Spleen (tissue), 11 donors: ENCODE results near the gene MYOF. TPM values are rescaled to one million over a fixed set of nuclear protein-coding genes. Genes with fewer than 3 reads are reported as not detected.
"Not testable (repeated sequence)": the region's sequence is repeated elsewhere in the genome, so short reads cannot be mapped to it uniquely, and the experiment has no call there.

Experiments used
- DNase-seq: peaks from one replicate; pipeline ENCODE4 v3.0.0-alpha.2; 2020
- H3K27ac ChIP-seq, 8 donors: fragments of 200-600 bp; sonication (generic) in 7 of 8; 1 replicate in 4 of 8; 2 replicates in 4 of 8; pipeline versions ENCODE4 v1.5.0 to v1.8.0; 2016 to 2021; ENCODE audit warnings: inconsistent platforms in 4 of 8, mild to moderate bottlenecking in 4 of 8, moderate library complexity in 1 of 8
- H3K27me3 ChIP-seq, 7 donors: fragments of 200-600 bp; sonication (generic) in 6 of 7; replicated peaks in 1 of 7; 1 replicate in 4 of 7; 2 replicates in 3 of 7; pipeline versions ENCODE4 v1.5.0 to v1.8.0; 2016 to 2021; ENCODE audit warnings: inconsistent platforms in 3 of 7, mild to moderate bottlenecking in 1 of 7
- H3K36me3 ChIP-seq, 6 donors: fragments of 200-600 bp; sonication (generic) in 5 of 6; 1 replicate in 4 of 6; 2 replicates in 2 of 6; pipeline versions ENCODE4 v1.5.0 to v1.8.0; 2016 to 2021; ENCODE audit warnings: inconsistent platforms in 2 of 6
- H3K4me1 ChIP-seq, 6 donors: fragments of 200-600 bp; sonication (generic) in 5 of 6; 1 replicate in 3 of 6; 2 replicates in 3 of 6; pipeline versions ENCODE4 v1.5.0 to v1.8.0; 2016 to 2021; ENCODE audit warnings: inconsistent platforms in 3 of 6
- H3K4me3 ChIP-seq, 8 donors: fragments of 200-600 bp; sonication (generic) in 7 of 8; 1 replicate in 4 of 8; 2 replicates in 4 of 8; pipeline versions ENCODE4 v1.5.0 to v1.8.0; 2016 to 2021; ENCODE audit warnings: inconsistent platforms in 4 of 8, mild to moderate bottlenecking in 4 of 8, moderate library complexity in 2 of 8
- H3K9me3 ChIP-seq, 8 donors: fragments of 200-600 bp; sonication (generic) in 7 of 8; 1 replicate in 4 of 8; 2 replicates in 4 of 8; pipeline versions ENCODE4 v1.5.0 to v1.8.0; 2016 to 2021; ENCODE audit warnings: inconsistent platforms in 4 of 8
- POLR2A ChIP-seq, 3 donors: fragments of 450-650 bp; IDR thresholded peaks; one replicate each; pipeline ENCODE4 v1.5.1; 2017; ENCODE audit warnings: antibody characterized with exemption in 3 of 3, mild to moderate bottlenecking in 1 of 3
- POLR2AphosphoS5 ChIP-seq, 3 donors: sonication (generic); formaldehyde crosslinking; IDR thresholded peaks; one replicate each; pipeline ENCODE4 v1.5.1; 2017; ENCODE audit warnings: antibody characterized with exemption in 3 of 3
- WGBS, 5 donors: extraction: QIAGEN DNeasy Blood & Tissue Kit in 3 of 5; methylation state at CpG; one replicate each; pipeline versions ENCODE4 v1.1.5 to v1.1.7; 2013 to 2018; 5-methylcytosine and 5-hydroxymethylcytosine counted together
- intact Hi-C: fragments of 100-400 bp; cut with DNase I; formaldehyde crosslinking; loops from one replicate; pipeline ENCODE4 v1.15.0; 2023; ENCODE audit warnings: low total_unique reads
- polyA plus RNA-seq, 3 donors: library from polyadenylated mRNA; stranded (reverse); fragments of 200-250 nt; gene quantifications; one replicate each; pipeline ENCODE4 v1.2.1, GENCODE V29; 2013
- total RNA-seq, 7 donors: library from RNA; depleted of rRNA in 3 of 7; stranded (reverse); fragments of >200 nt in 3 of 7; fragmentation: NEBNext Ultra II Directional in 4 of 7; extraction: Animal tissue kit (Norgen Biotek cat#: 25700) in 4 of 7; gene quantifications; one replicate each; pipeline versions ENCODE4 v1.1.0 to v1.2.1, GENCODE V29; 2016 to 2021
- TF ChIP-seq, protein P1 (sequence below), 11 experiments: fragments of 200-600 bp in 7 of 11; fragments of 450-650 bp in 4 of 11; sonication (generic) in 4 of 11; IDR thresholded peaks in 8 of 11; conservative IDR thresholded peaks in 3 of 11; 1 replicate in 7 of 11; 2 replicates in 4 of 11; pipeline versions ENCODE4 v1.4.0 to v1.8.0; 2016 to 2021; ENCODE audit warnings: antibody characterized with exemption in 11 of 11, inconsistent platforms in 4 of 11, mild to moderate bottlenecking in 1 of 11
- donor health status: healthy with polysubstance abuse.
- donor health status: DM: no; HTN: no; CAD: no; lungs with moderate emphysema.
- donor health status: DM: no; HTN: no; CAD: no.
- donor health status: Bipolar disorder and iron deficiency.
- donor health status: healthy.
- donor health status: DM: no; HTN: no; CAD: no.
- donor health status: DM: yes; HTN: yes; CAD: no.

Gene MYOF
- total and polyA plus RNA-seq, 10 donors = 1.5 to 50.8 (median 20.9) TPM

DNA sequence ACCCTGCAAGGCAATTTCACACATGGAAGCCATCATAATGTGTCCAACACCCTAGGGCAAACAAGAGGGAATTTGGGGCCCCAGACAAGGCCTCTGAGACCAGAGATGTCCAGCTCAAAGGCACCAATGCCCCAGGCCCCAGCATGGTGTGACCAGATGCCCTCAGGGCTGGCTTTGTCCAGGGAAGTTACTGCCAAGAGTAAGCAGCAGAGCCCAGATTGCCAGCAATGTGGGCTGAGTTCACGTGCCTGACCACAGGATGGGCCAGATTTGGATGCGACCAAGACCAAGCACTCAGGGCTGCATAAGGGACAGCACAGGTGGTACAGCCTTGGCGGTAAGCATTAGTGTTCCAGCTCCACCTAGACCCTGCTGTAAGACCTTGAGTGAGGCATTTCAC lies 12.7 kb downstream of the MYOF start:
- no peak for TF ChIP-seq POLR2AphosphoS5 (IDR thresholded peaks at IDR 0.05)
- TF ChIP-seq, protein P1, sequence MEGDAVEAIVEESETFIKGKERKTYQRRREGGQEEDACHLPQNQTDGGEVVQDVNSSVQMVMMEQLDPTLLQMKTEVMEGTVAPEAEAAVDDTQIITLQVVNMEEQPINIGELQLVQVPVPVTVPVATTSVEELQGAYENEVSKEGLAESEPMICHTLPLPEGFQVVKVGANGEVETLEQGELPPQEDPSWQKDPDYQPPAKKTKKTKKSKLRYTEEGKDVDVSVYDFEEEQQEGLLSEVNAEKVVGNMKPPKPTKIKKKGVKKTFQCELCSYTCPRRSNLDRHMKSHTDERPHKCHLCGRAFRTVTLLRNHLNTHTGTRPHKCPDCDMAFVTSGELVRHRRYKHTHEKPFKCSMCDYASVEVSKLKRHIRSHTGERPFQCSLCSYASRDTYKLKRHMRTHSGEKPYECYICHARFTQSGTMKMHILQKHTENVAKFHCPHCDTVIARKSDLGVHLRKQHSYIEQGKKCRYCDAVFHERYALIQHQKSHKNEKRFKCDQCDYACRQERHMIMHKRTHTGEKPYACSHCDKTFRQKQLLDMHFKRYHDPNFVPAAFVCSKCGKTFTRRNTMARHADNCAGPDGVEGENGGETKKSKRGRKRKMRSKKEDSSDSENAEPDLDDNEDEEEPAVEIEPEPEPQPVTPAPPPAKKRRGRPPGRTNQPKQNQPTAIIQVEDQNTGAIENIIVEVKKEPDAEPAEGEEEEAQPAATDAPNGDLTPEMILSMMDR (IDR thresholded peaks at IDR 0.05 in 8 of 11, conservative IDR thresholded peaks at IDR 0.05 in 3 of 11) = no peak
- TF ChIP-seq POLR2A (IDR thresholded peaks at IDR 0.05) = no peak
- no peak overlapping the region for H3K27ac ChIP-seq
- H3K9me3 ChIP-seq = no peaks in the 10 kb centered on the region
- peaks cover 0 to 32% (median 11%) of the 10 kb centered on the region in 6 donors for H3K4me1 ChIP-seq
- H3K36me3 ChIP-seq = no peaks in the 10 kb centered on the region
- no peak overlapping the region for H3K4me3 ChIP-seq
- intact Hi-C loops = no loop called here
- WGBS, 5 donors = 64 to 95% (median 85%) methylated on average over 3 of the region's 3 CpGs
- no peak for DNase-seq
- H3K27me3 ChIP-seq = no peaks in the 10 kb centered on the region

GRCh38 chr10:93468461-93469213 lies 13.5 kb downstream of the MYOF start:
- no peak for TF ChIP-seq POLR2AphosphoS5 (IDR thresholded peaks at IDR 0.05)
- no peak for TF ChIP-seq POLR2A (IDR thresholded peaks at IDR 0.05)
- TF ChIP-seq, protein P1 (IDR thresholded peaks at IDR 0.05 in 8 of 11, conservative IDR thresholded peaks at IDR 0.05 in 3 of 11) = no peak
- Histone ChIP-seq H3K27me3 (no peaks in the 10 kb centered on the region), H3K27ac (peak overlapping the region in 1 of 8 donors; percentile 16), H3K9me3 (no peaks in the 10 kb centered on the region), H3K4me1 (peaks cover 0 to 41% (median 15%) of the 10 kb centered on the region in 6 donors), H3K36me3 (no peaks in the 10 kb centered on the region), H3K4me3 (no peak overlapping the region)
- intact Hi-C loops = no loop called here
- WGBS, 5 donors = 83 to 94% (median 87%) methylated on average over 10 of the region's 10 CpGs
- no peak for DNase-seq

GRCh38 chr10:93467635-93468034 lies 14.5 kb downstream of the MYOF start:
- H3K27me3 ChIP-seq, H3K4me3 ChIP-seq, DNase-seq, H3K9me3 ChIP-seq, H3K36me3 ChIP-seq, intact Hi-C loops: not testable (repeated sequence)
- H3K27ac ChIP-seq = peak overlapping the region in 1 of 8 donors; percentile 16
- 58 to 97% (median 95%) methylated on average over 2 to 4 of the region's 4 CpGs for WGBS, 5 donors
- H3K4me1 ChIP-seq = peaks cover 0 to 50% (median 20%) of the 10 kb centered on the region in 6 donors

DNA sequence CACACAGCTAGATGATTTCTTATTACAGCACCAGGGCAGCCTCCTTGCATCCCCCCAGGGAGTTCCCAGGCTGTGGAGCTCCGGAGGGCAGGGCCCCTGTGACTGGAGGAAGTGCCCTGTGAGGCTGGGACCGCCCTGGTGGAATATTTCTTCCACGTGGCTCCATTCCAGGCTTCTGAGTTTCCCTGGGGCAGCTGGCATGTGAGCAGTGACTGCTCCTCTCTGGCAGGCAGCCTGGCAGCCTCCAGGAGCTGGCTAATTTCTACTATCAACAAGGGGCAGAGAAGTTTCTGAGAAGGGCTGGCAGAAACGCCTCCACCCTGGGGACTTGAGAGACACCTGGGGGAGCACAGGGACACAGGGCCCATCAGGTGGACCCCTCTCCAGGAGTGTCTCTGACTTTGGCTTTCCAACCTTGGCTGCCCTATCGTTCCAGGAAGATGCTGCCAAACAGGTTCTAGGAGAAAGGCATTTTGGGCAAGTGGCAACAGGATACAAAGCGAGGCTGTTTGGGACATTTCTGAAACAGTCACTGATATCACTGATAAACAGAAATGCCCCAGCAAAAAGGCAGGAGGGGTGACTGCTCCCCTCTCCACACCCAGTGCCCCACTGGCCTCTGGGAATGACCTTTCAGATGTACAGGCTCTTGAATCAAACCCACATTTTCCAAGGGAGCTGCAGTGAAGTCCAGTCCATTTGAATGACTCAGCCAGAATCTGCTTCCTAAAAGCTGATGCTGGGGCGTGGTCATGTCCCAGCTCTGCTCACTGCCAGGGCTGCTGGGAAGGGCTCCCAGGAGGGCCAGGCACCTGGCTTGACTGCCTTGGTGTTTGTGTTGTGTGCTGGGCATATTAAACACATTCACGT lies 16.1 kb downstream of the MYOF start:
- peaks cover 0 to 51% (median 28%) of the 10 kb centered on the region in 6 donors for H3K4me1 ChIP-seq
- intact Hi-C loops = no loop called here

More for the DNA sequence above, 16.1 kb downstream of the MYOF start:
- no peak for DNase-seq
- Histone ChIP-seq H3K4me3 (no peak overlapping the region), H3K9me3 (no peaks in the 10 kb centered on the region), H3K36me3 (no peaks in the 10 kb centered on the region), H3K27ac (peak overlapping the region in 6 of 8 donors; percentile 12 to 65 (median 30)), H3K27me3 (no peaks in the 10 kb centered on the region)
- WGBS, 5 donors = 47 to 71% (median 65%) methylated on average over 7 to 8 of the region's 8 CpGs
- TF ChIP-seq POLR2AphosphoS5 (IDR thresholded peaks at IDR 0.05) = peak; percentile 15 to 30 (median 19)
- TF ChIP-seq, protein P1 (IDR thresholded peaks at IDR 0.05 in 8 of 11, conservative IDR thresholded peaks at IDR 0.05 in 3 of 11) = no peak
